HUES48 (cell line): ENCODE data around the gene NGEF.
"Not testable (repeated sequence)": the region's sequence is repeated elsewhere in the genome, so short reads cannot be mapped to it uniquely, and the experiment has no call there.

Experiments used
- H3K27ac ChIP-seq: one replicate; pipeline ENCODE4 v1.7.0; 2013; ENCODE audit warnings: low read depth, low read length, inconsistent platforms
- H3K27me3 ChIP-seq: 2 replicates; pipeline ENCODE4 v1.6.1; 2013; ENCODE audit warnings: mild to moderate bottlenecking, low read length; ENCODE audit not compliant: control insufficient read depth, insufficient read depth
- H3K36me3 ChIP-seq: 2 replicates; pipeline ENCODE4 v1.6.1; 2013; ENCODE audit warnings: low read length; ENCODE audit not compliant: control insufficient read depth, insufficient read depth
- H3K4me1 ChIP-seq: 2 replicates; pipeline ENCODE4 v1.6.1; 2013; ENCODE audit warnings: mild to moderate bottlenecking, low read length; ENCODE audit not compliant: control insufficient read depth, insufficient read depth
- H3K4me3 ChIP-seq: 2 replicates; pipeline ENCODE4 v1.5.1; 2013; ENCODE audit warnings: mild to moderate bottlenecking, low read depth, low read length
- H3K9ac ChIP-seq: 2 replicates; pipeline ENCODE4 v1.6.1; 2013; ENCODE audit warnings: mild to moderate bottlenecking, low read depth, low read length, moderate library complexity
- H3K9me3 ChIP-seq: 2 replicates; pipeline ENCODE4 v1.6.1; 2013; ENCODE audit warnings: low read length; ENCODE audit not compliant: control insufficient read depth, insufficient read depth

Gene NGEF

GRCh38 chr2:233055362-233055761, 42.3 kb upstream of the NGEF start:
- Histone ChIP-seq H3K4me1 (peaks cover 14% of the 10 kb centered on the region), H3K27ac (no peak overlapping the region), H3K9me3 (no peaks in the 10 kb centered on the region), H3K4me3 (no peak overlapping the region), H3K36me3 (no peaks in the 10 kb centered on the region), H3K9ac (no peak overlapping the region), H3K27me3 (peaks cover under 1% of the 10 kb centered on the region; the same call in 1 of the 2 replicates)

- H3K4me1 ChIP-seq, result peaks cover 22% of the 10 kb centered on the region
- peaks cover 2% of the 10 kb centered on the region for H3K27me3 ChIP-seq
- no peak overlapping the region for H3K9ac ChIP-seq
- H3K36me3 ChIP-seq, result no peaks in the 10 kb centered on the region
- no peak overlapping the region for H3K4me3 ChIP-seq
- no peaks in the 10 kb centered on the region for H3K9me3 ChIP-seq
- H3K27ac ChIP-seq, result no peak overlapping the region
Measured at GRCh38 chr2:233053928-233054784, 41.1 kb upstream of the NGEF start.

- H3K27ac ChIP-seq, result peak overlapping the region; percentile 96
Measured at GRCh38 chr2:233052517-233052916, 39.5 kb upstream of the NGEF start.

GRCh38 chr2:233051241-233052149, 38.4 kb upstream of the NGEF start:
- H3K9me3 ChIP-seq, result no peaks in the 10 kb centered on the region
- no peaks in the 10 kb centered on the region for H3K36me3 ChIP-seq
- peaks cover 2% of the 10 kb centered on the region for H3K27me3 ChIP-seq
- peak overlapping the region; percentile 71 for H3K9ac ChIP-seq
- H3K4me3 ChIP-seq, result peak overlapping the region; percentile 66
- H3K27ac ChIP-seq, result peak overlapping the region; percentile 96
- H3K4me1 ChIP-seq, result peaks cover 22% of the 10 kb centered on the region

More at GRCh38 chr2:233052517-233052916, 39.5 kb upstream of the NGEF start:
- H3K4me3 ChIP-seq, H3K36me3 ChIP-seq, H3K9ac ChIP-seq, H3K27me3 ChIP-seq, H3K9me3 ChIP-seq: not testable (repeated sequence)
- H3K4me1 ChIP-seq, result peaks cover 22% of the 10 kb centered on the region

GRCh38 chr2:233049194-233049761, 36.2 kb upstream of the NGEF start:
- H3K27me3 ChIP-seq, result peaks cover 2% of the 10 kb centered on the region
- no peak overlapping the region for H3K4me3 ChIP-seq
- H3K27ac ChIP-seq, result no peak overlapping the region
- no peaks in the 10 kb centered on the region for H3K9me3 ChIP-seq
- H3K4me1 ChIP-seq, result peaks cover 22% of the 10 kb centered on the region
- H3K9ac ChIP-seq, result no peak overlapping the region
- no peaks in the 10 kb centered on the region for H3K36me3 ChIP-seq

- Histone ChIP-seq H3K4me1 (peaks cover 22% of the 10 kb centered on the region), H3K9me3 (no peaks in the 10 kb centered on the region), H3K36me3 (no peaks in the 10 kb centered on the region), H3K27ac (no peak overlapping the region), H3K27me3 (peaks cover 2% of the 10 kb centered on the region; the same call in 1 of the 2 replicates), H3K4me3 (no peak overlapping the region), H3K9ac (no peak overlapping the region)
Measured at GRCh38 chr2:233048569-233049193, 35.6 kb upstream of the NGEF start.

- Histone ChIP-seq H3K4me1 (peaks cover 22% of the 10 kb centered on the region), H3K9me3 (no peaks in the 10 kb centered on the region), H3K9ac (no peak overlapping the region), H3K27me3 (peaks cover 2% of the 10 kb centered on the region; the same call in 1 of the 2 replicates), H3K4me3 (no peak overlapping the region), H3K27ac (no peak overlapping the region), H3K36me3 (no peaks in the 10 kb centered on the region)
Measured at GRCh38 chr2:233047667-233048066, 34.6 kb upstream of the NGEF start.

- Histone ChIP-seq H3K4me1 (peaks cover 20% of the 10 kb centered on the region), H3K4me3 (no peak overlapping the region), H3K9me3 (no peaks in the 10 kb centered on the region), H3K36me3 (no peaks in the 10 kb centered on the region), H3K27me3 (peaks cover 2% of the 10 kb centered on the region; the same call in 1 of the 2 replicates), H3K9ac (no peak overlapping the region), H3K27ac (no peak overlapping the region)
Measured at GRCh38 chr2:233047206-233047605, 34.1 kb upstream of the NGEF start.

- Histone ChIP-seq H3K27me3 (no peaks in the 10 kb centered on the region), H3K4me3 (no peak overlapping the region), H3K4me1 (peaks cover 5% of the 10 kb centered on the region; the same call in 1 of the 2 replicates), H3K9me3 (no peaks in the 10 kb centered on the region), H3K36me3 (no peaks in the 10 kb centered on the region), H3K9ac (no peak overlapping the region), H3K27ac (no peak overlapping the region)
Measured at GRCh38 chr2:233044974-233045605, 32.0 kb upstream of the NGEF start.

GRCh38 chr2:233042549-233042948, 29.5 kb upstream of the NGEF start:
- Histone ChIP-seq H3K4me1 (no peaks in the 10 kb centered on the region), H3K4me3 (no peak overlapping the region), H3K36me3 (no peaks in the 10 kb centered on the region), H3K9ac (no peak overlapping the region), H3K27me3 (no peaks in the 10 kb centered on the region), H3K27ac (no peak overlapping the region), H3K9me3 (no peaks in the 10 kb centered on the region)
